ENCODE data around the gene TUFT1.
"Not testable (repeated sequence)": the region's sequence is repeated elsewhere in the genome, so short reads cannot be mapped to it uniquely, and the experiment has no call there.

Gene TUFT1

GRCh38 chr1:151512801-151513625, 27.1 kb upstream of the TUFT1 start:
- no peak for DNase-seq

GRCh38 chr1:151513626-151514121, 26.4 kb upstream of the TUFT1 start:
- peak; percentile 43 for DNase-seq

DNA sequence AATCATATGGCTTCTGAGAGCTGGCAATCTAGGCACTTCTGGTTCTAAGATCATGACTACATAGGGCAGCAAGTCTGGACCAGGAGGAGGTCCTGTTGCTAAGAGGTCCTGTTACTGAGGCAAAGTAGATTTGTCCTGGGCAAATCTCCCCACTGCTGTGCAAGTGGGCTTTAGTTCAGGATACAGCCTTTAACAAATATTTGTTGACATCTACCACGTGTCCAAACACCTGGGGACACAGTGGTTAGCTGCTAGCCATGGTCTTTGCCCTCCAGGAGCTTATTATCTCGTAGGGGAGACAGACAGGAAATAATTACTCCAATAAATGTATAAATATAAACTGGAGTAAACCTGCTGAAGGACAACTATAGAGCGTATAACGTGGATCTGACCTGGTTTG, 25.7 kb upstream of the TUFT1 start:
- DNase-seq, result no peak

DNA sequence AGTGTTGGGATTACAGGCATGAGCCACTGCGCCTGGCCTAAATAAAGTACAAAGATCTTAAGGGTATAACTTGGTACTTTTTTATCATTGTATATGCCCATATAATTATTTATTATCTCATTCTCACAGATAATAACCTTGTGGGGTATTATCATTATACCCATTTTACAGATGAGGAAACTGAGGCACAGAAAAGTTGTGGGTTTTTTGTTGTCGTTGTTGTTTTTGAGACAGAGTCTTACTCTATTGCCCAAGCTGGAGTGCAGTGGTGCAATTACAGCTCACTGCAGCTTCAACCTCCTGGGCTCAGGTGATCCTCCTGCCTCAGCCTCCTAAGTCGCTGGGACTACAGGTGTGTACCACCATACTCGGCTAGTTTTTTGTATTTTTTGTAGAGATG, 24.8 kb upstream of the TUFT1 start:
- no peak for DNase-seq

DNA sequence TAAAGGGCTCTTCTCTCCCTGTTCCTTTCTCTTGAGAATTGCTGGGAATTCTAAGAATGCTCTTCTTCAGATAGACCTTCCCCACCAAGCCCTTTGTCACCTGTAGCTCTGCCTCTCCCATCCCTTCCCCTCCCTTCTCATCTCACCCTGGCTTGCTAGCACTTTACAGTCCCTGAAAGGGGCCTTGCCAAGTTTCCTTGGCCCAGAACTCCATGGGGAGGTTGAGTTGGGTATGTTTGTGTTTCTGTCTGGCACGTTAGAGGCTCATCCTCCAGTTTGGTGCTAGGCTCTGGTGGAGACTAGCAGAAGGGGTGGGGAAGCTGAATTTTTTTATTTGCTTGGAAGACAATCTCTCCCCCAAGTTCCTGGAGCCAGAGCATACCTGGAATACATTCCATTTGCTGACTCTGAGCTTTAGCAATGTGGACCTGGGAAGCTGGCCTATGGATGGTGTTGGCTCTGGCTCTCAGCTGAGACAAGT, 24.0 kb upstream of the TUFT1 start:
- no peak for DNase-seq

- no peak for DNase-seq
Observed at GRCh38 chr1:151518431-151518830, 21.7 kb upstream of the TUFT1 start.

DNA sequence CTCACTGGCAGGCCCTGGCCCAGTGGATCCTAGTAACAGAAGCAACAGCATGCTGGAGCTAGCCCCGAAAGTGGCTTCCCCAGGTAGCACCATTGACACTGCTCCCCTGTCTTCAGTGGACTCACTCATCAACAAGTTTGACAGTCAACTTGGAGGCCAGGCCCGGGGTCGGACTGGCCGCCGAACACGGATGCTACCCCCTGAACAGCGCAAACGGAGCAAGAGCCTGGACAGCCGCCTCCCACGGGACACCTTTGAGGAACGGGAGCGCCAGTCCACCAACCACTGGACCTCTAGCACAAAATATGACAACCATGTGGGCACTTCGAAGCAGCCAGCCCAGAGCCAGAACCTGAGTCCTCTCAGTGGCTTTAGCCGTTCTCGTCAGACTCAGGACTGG, 21.2 kb upstream of the TUFT1 start:
- no peak for DNase-seq

DNA sequence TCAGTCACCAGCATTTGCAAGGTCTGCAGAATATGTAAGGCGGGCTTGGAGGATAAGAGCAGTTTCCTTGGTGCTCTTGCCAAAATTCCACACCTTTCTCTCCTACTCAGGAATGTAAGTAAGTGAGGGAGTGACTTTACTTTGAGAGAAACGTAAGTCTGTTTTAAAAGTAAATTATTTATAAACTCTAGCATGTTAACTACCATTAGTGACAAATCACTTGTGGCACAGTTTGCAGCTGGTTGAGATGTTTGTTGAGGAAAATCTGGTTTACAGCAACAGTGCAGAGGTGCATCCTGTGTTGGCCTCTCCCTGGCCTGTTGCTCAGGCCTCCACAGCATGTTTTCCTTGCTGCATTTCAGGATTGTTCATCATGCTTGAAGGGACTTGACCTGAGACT, 20.4 kb upstream of the TUFT1 start:
- no peak for DNase-seq

DNA sequence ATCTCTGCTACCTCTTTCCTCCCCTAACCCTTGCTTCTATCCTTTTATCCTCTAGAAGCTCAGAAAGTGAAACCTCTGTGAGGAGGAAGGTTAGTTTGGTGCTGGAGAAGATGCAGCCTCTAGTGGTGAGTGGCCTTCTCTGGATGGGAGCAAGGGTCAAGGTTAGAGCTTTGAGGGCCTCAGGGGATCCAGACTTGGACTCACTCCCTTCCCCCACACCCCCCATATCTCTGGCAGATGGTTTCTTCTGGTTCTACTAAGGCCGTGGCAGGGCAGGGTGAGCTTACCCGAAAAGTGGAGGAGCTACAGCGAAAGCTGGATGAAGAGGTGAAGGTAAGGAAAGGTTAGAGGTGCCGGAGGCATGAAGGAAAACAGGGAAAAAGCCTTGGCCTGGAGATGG, 19.8 kb upstream of the TUFT1 start:
- no peak for DNase-seq

DNA sequence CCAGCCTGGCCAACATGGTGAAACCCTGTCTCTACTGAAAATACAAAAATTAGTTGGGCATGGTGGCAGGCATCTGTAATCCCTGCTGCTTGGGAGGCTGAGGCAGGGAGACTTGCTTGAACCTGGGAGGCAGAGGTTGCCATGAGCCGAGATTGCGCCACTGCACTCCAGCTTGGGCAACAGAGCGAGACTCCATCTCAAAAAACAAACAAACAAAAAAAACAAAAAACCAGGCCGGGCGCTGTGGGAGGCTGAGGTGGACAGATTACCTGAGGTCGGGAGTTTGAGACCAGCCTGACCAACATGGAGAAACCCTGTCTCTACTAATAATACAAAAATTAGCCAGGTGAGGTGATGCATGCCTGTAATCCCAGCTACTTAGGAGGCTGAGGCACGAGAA, 17.7 kb upstream of the TUFT1 start:
- DNase-seq, result not testable (repeated sequence)

- DNase-seq, result no peak
Observed at GRCh38 chr1:151523326-151523725, 16.8 kb upstream of the TUFT1 start.

GRCh38 chr1:151524736-151525135, 15.4 kb upstream of the TUFT1 start:
- no peak for DNase-seq

GRCh38 chr1:151526735-151527525, 13.2 kb upstream of the TUFT1 start:
- no peak for DNase-seq

- DNase-seq, result no peak
Observed at GRCh38 chr1:151529211-151529702, 10.9 kb upstream of the TUFT1 start.

DNA sequence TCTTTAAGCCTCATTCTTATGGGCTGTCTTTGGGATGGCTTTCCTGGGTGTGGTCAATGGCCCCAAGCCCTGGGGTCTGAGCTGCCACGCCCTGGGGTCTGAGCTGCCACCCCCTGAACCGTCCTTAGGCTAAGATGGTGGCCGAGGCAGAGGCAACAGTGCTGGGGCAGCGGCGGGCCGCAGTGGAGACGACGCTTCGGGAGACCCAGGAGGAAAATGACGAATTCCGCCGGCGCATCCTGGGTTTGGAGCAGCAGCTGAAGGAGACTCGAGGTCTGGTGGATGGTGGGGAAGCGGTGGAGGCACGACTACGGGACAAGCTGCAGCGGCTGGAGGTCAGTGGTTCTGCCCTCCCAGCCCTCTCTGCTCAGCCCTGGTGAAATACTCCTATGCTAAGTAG, 10.3 kb upstream of the TUFT1 start:
- DNase-seq, result no peak

DNA sequence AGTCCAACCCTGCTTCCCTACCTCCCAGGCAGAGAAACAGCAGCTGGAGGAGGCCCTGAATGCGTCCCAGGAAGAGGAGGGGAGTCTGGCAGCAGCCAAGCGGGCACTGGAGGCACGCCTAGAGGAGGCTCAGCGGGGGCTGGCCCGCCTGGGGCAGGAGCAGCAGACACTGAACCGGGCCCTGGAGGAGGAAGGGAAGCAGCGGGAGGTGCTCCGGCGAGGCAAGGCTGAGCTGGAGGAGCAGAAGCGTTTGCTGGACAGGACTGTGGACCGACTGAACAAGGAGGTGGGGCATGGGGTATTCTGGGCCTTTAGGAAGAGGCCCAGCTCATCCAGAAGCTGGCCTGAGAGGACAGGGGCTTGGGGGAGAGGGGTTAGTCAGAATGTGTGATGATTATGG, 9.6 kb upstream of the TUFT1 start:
- DNase-seq, result no peak

- DNase-seq, result no peak
Observed at GRCh38 chr1:151533870-151534269, 6.2 kb upstream of the TUFT1 start.

GRCh38 chr1:151534662-151535278, 5.3 kb upstream of the TUFT1 start:
- DNase-seq, result peak; percentile 76

- DNase-seq, result peak; percentile 77
Observed at GRCh38 chr1:151535326-151536271, 4.5 kb upstream of the TUFT1 start.

GRCh38 chr1:151536499-151536898, 3.6 kb upstream of the TUFT1 start:
- DNase-seq, result no peak

DNA sequence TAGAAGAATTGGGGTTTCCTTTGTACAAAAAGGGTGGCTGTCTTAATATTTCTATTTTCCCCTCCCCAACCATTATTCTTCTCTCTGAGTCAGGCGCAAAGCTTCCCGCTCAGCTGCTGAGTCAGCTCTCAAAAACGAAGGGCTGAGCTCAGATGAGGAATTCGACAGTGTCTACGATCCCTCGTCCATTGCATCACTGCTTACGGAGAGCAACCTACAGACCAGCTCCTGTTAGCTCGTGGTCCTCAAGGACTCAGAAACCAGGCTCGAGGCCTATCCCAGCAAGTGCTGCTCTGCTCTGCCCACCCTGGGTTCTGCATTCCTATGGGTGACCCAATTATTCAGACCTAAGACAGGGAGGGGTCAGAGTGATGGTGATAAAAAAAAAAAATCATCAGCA, 3.0 kb upstream of the TUFT1 start:
- DNase-seq, result peak; percentile 98
